Large intestine (tissue), 3 donors: ENCODE results near the gene GUK1. TPM values are rescaled to one million over a fixed set of nuclear protein-coding genes. Genes with fewer than 3 reads are reported as not detected.

Experiments used
- DNase-seq, 2 donors: peaks; one replicate each; pipeline versions ENCODE4 v3.0.0 to v3.0.0-alpha.2; 2013
- H3K27ac ChIP-seq: one replicate; pipeline ENCODE4 v1.5.1; 2013; ENCODE audit warnings: low read length
- H3K27me3 ChIP-seq: 2 replicates; pipeline ENCODE4 v1.6.1; 2013; ENCODE audit warnings: low read length; ENCODE audit not compliant: control insufficient read depth, insufficient read depth
- H3K36me3 ChIP-seq: 2 replicates; pipeline ENCODE4 v1.6.1; 2013; ENCODE audit warnings: low read length; ENCODE audit not compliant: control insufficient read depth, insufficient read depth
- H3K4me1 ChIP-seq: one replicate; pipeline ENCODE4 v1.6.1; 2013; ENCODE audit warnings: low read length; ENCODE audit not compliant: control insufficient read depth, insufficient read depth
- H3K4me3 ChIP-seq: one replicate; pipeline ENCODE4 v1.5.1; 2013; ENCODE audit warnings: low read length
- H3K9me3 ChIP-seq: one replicate; pipeline ENCODE4 v1.6.1; 2013; ENCODE audit warnings: mild to moderate bottlenecking, low read depth, low read length, moderate library complexity; ENCODE audit not compliant: control insufficient read depth
- WGBS: methylation state at CpG from one replicate; pipeline ENCODE4 v1.1.5; 2013; ENCODE audit warnings: low lambda C conversion rate; ENCODE audit not compliant: insufficient coverage; 5-methylcytosine and 5-hydroxymethylcytosine counted together
- polyA plus RNA-seq: library from polyadenylated mRNA; unstranded; fragments of 120-200 nt; gene quantifications from one replicate; pipeline ENCODE4 v1.2.1, GENCODE V29; 2013

The GUK1 gene
- polyA plus RNA-seq, 1 donor, result 397 TPM

- H3K27ac ChIP-seq, result no peak overlapping the region
- H3K4me1 ChIP-seq, result peaks cover 19% of the 10 kb centered on the region
- H3K9me3 ChIP-seq, result peaks cover 4% of the 10 kb centered on the region
- no peak overlapping the region for H3K4me3 ChIP-seq
- no peaks in the 10 kb centered on the region for H3K27me3 ChIP-seq
- WGBS, result no CpG with 5 or more reads among the region's 7 CpGs
- no peak for DNase-seq
- peaks cover 38% of the 10 kb centered on the region for H3K36me3 ChIP-seq
These were observed 35.4 kb upstream of the GUK1 start for GRCh38 chr1:228104526-228105269.

DNA sequence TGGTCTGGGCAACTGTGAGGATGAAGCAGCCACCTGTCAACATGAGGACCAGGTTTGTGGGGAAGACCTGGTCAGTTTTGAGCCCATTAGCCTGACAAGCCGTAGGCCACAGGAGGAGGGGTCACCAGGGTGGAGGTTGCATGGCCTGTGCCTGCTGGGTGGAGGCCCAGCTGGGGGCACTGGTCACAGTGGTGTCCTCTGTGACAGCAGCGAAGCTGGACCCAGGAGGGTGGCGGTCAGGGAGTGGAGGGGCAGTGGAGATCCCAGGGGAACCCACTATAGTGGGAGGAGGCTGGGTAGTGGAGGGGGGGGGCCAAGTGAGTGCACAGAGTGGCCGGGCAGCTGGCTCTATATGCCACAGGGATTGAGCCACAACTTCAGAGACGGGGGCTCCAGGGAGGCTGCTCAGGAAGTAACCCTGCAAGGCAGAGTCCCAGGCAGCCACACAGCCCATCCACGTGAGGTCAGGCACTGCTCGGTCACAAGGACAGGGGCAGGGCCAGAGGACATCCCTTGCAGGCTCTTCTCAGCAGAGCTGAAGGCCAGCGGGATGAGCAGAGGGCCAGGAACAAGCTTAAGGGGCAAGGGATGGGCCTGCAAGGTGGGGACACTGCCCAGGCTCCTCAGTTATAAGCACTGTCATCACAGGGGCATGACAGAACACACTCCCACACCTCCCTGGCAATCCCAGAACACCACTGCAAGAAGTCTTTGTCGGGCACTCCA lies 34.6 kb upstream of the GUK1 start:
- no CpG with 5 or more reads among the region's 9 CpGs for WGBS
- H3K4me1 ChIP-seq, result peaks cover 24% of the 10 kb centered on the region
- peaks cover 31% of the 10 kb centered on the region for H3K36me3 ChIP-seq
- no peak overlapping the region for H3K27ac ChIP-seq
- H3K9me3 ChIP-seq, result peaks cover 4% of the 10 kb centered on the region
- H3K4me3 ChIP-seq, result no peak overlapping the region
- no peaks in the 10 kb centered on the region for H3K27me3 ChIP-seq
- no peak for DNase-seq

- no CpG with 5 or more reads among the region's 8 CpGs for WGBS
- Histone ChIP-seq H3K4me3 (no peak overlapping the region), H3K36me3 (peaks cover 24% of the 10 kb centered on the region), H3K4me1 (peaks cover 32% of the 10 kb centered on the region), H3K9me3 (peaks cover 4% of the 10 kb centered on the region), H3K27me3 (no peaks in the 10 kb centered on the region), H3K27ac (no peak overlapping the region)
- DNase-seq, result no peak
These were observed 33.9 kb upstream of the GUK1 start for GRCh38 chr1:228105996-228106799.

- H3K9me3 ChIP-seq, result peaks cover 4% of the 10 kb centered on the region
- no peak for DNase-seq
- H3K27ac ChIP-seq, result no peak overlapping the region
- peaks cover 30% of the 10 kb centered on the region for H3K4me1 ChIP-seq
- 100% methylated on average over 1 of the region's 9 CpGs for WGBS
- no peak overlapping the region for H3K4me3 ChIP-seq
- no peaks in the 10 kb centered on the region for H3K27me3 ChIP-seq
- peaks cover 22% of the 10 kb centered on the region for H3K36me3 ChIP-seq
These were observed 33.4 kb upstream of the GUK1 start for GRCh38 chr1:228106800-228107054.

DNA sequence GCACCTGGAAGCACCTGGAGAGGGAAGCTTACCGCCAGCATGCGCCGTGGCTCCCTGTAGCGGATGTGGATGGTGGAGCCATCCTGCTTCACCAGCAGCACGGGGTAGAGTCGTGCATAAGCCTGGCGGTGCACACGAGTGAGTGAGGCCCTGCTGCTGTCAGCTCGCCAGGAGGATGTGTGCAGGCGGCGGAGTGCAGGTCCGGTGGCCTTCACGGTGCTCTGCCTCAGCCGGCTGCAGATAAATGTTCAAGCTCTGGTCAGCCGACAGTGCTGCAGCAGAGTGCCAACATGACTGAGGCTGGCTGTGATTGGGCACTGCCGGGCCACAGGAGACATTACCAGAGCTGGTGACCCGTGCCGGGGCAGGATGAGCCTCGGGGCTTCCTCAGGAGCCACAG lies 32.4 kb upstream of the GUK1 start:
- H3K27ac ChIP-seq, result no peak overlapping the region
- H3K9me3 ChIP-seq, result peaks cover 4% of the 10 kb centered on the region
- H3K4me3 ChIP-seq, result no peak overlapping the region
- peaks cover 28% of the 10 kb centered on the region for H3K4me1 ChIP-seq
- DNase-seq, result no peak
- no peaks in the 10 kb centered on the region for H3K27me3 ChIP-seq
- H3K36me3 ChIP-seq, result peaks cover 22% of the 10 kb centered on the region
- WGBS, result no CpG with 5 or more reads among the region's 19 CpGs

DNA sequence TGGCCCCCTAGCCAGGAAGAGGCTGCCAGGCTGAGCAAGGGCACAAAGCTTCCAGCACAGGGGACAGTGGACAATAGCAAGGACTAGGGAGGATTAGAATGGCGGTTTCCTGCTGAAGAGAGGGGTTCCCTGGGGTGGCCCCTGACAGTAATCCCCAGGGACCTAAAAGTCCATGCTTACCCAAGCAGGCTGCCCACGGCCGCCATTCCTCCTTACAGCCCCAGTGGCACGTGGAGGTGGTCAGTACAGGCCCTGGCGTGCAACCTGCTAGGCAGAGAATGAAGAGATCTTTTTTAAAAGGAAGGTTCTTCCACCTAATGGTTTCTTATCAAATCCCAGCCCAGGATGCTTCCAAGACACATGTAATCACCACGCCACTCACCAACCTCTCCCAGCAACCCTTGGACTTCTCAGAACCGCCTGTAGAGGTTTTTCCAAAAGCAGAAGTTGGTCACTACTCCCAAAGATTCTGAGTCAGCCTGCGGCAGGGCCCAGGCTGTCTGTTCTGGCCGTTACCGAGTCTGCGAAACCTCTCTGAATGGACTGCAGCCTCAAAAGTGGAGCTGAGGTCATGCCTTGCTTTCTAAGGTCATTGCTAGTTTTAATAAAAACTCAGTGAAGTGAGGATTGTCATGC lies 31.9 kb upstream of the GUK1 start:
- Histone ChIP-seq H3K27me3 (no peaks in the 10 kb centered on the region), H3K36me3 (peaks cover 22% of the 10 kb centered on the region), H3K4me3 (peak overlapping the region; percentile 68), H3K4me1 (peaks cover 28% of the 10 kb centered on the region), H3K9me3 (peaks cover 4% of the 10 kb centered on the region), H3K27ac (peak overlapping the region; percentile 68)
- no peak for DNase-seq
- WGBS, result no CpG with 5 or more reads among the region's 11 CpGs

GRCh38 chr1:228108742-228109072 lies 31.4 kb upstream of the GUK1 start:
- Histone ChIP-seq H3K4me1 (peaks cover 24% of the 10 kb centered on the region), H3K4me3 (peak overlapping the region; percentile 68), H3K36me3 (peaks cover 22% of the 10 kb centered on the region), H3K27ac (peak overlapping the region; percentile 68), H3K27me3 (no peaks in the 10 kb centered on the region), H3K9me3 (peaks cover 4% of the 10 kb centered on the region)
- DNase-seq, result no peak
- no CpG with 5 or more reads among the region's 8 CpGs for WGBS

- peaks cover 22% of the 10 kb centered on the region for H3K36me3 ChIP-seq
- peaks cover 4% of the 10 kb centered on the region for H3K9me3 ChIP-seq
- peak; percentile 98 to 99 for DNase-seq
- H3K27me3 ChIP-seq, result no peaks in the 10 kb centered on the region
- peak within 1 kb of the TSS; percentile 68 for H3K4me3 ChIP-seq
- peaks cover 20% of the 10 kb centered on the region for H3K4me1 ChIP-seq
- H3K27ac ChIP-seq, result peak within 1 kb of the TSS; percentile 99
- WGBS, result 7% methylated on average over 3 of the region's 66 CpGs
These were observed 30.8 kb upstream of the GUK1 start, which contains the start of gene MRPL55 for GRCh38 chr1:228109073-228109961. TSS of gene MRPL55 (minus strand) at chr1:228109299. CDS start at chr1:228108260, 1,039 bp downstream.

- Histone ChIP-seq H3K9me3 (peaks cover 4% of the 10 kb centered on the region), H3K36me3 (peaks cover 22% of the 10 kb centered on the region), H3K4me1 (peaks cover 20% of the 10 kb centered on the region), H3K27me3 (no peaks in the 10 kb centered on the region), H3K27ac (peak overlapping the region; percentile 99), H3K4me3 (peak overlapping the region; percentile 68)
- peak; percentile 55 to 69 for DNase-seq
- no CpG with 5 or more reads among the region's 15 CpGs for WGBS
These were observed 30.1 kb upstream of the GUK1 start for GRCh38 chr1:228109962-228110488.
